ENCODE measurements around the gene CHIA.

Gene CHIA

DNA sequence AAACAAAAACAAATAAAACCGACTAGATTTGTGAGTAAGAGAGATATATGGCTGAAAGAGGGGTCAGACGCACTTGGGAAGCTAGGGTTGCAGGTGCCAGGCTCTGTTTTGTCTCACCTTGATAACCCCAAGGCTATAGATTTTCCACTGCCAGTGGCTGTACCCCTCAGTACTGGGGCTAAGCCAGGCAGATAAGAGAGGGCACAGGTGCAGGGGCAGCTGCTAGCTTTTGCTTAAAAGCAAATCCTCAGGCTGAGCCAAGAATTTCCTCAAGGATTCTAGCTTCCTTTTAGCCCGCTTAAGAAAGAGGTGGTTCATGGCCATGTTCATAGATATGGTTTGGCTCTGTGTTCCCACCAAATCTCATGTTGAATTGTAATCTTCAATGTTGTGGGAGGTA is 79.0 kb downstream of the CHIA start:
- DNase-seq: no peak
